IMR-90 (cell line): ENCODE data around the gene PARP6. TPM values are rescaled to one million over a fixed set of nuclear protein-coding genes. Genes with fewer than 3 reads are reported as not detected.

Experiments
- ATAC-seq: fragments of 200-7000 bp; cut with Tn5 transposase; 2 replicates; pipeline ENCODE4 v1.9.1; 2020; ENCODE audit warnings: low read depth, mild to moderate bottlenecking, moderate library complexity
- BruUV-seq: library from RNA; stranded (reverse); fragments of 400-500 nt; replicated peaks from 2 replicates; lab custom pipeline; 2021; lab: Mats Ljungman, UMichigan
- CTCF ChIA-PET: fragments of 300-600 bp; formaldehyde crosslinking; extraction: SDS; loops from one replicate; lab custom pipeline; 2021; ENCODE audit warnings: antibody characterized with exemption; lab: Yijun Ruan, JAX
- POLR2A ChIA-PET: fragments of 300-600 bp; sonication (Branson Sonifier 250); formaldehyde crosslinking; loops from one replicate; lab custom pipeline; 2022; ENCODE audit warnings: antibody characterized with exemption; ENCODE audit not compliant: unreplicated experiment; lab: Charles Lee
- DNase-seq: peaks from one replicate; pipeline ENCODE4 v3.0.0; 2013
- H2AFZ ChIP-seq: replicated peaks from 2 replicates; pipeline ENCODE3; 2013; ENCODE audit warnings: low read length, mild to moderate bottlenecking; ENCODE audit not compliant: poor library complexity
- H2AK5ac ChIP-seq: 2 replicates; pipeline ENCODE4 v1.6.1; 2013; ENCODE audit warnings: low read depth, low read length, inconsistent platforms
- H2AK9ac ChIP-seq: replicated peaks from 2 replicates; pipeline ENCODE3; 2013; ENCODE audit warnings: mild to moderate bottlenecking, low read depth, low read length, moderate library complexity; ENCODE audit not compliant: poor library complexity
- H2BK120ac ChIP-seq: 2 replicates; pipeline ENCODE4 v1.6.1; 2013; ENCODE audit warnings: low read depth, low read length, inconsistent platforms
- H2BK15ac ChIP-seq: 3 replicates; pipeline ENCODE4 v1.6.1; 2013; ENCODE audit warnings: low read depth, low read length, inconsistent platforms
- H2BK20ac ChIP-seq: 2 replicates; pipeline ENCODE4 v1.6.1; 2013; ENCODE audit warnings: low read depth, mild to moderate bottlenecking, inconsistent platforms, low read length, moderate library complexity
- H2BK5ac ChIP-seq: 2 replicates; pipeline ENCODE4 v1.6.1; 2013; ENCODE audit warnings: mild to moderate bottlenecking, low read depth, low read length, inconsistent platforms; ENCODE audit not compliant: poor library complexity, severe bottlenecking
- H3K14ac ChIP-seq: replicated peaks from 2 replicates; pipeline ENCODE4 v1.6.1; 2013; ENCODE audit warnings: low read depth, low read length, inconsistent platforms
- H3K18ac ChIP-seq: 2 replicates; pipeline ENCODE4 v1.6.1; 2013; ENCODE audit warnings: low read depth, low read length, control low read depth
- H3K23ac ChIP-seq: 2 replicates; pipeline ENCODE4 v1.6.1; 2013; ENCODE audit warnings: low read depth, low read length, inconsistent platforms
- H3K27ac ChIP-seq: 2 replicates; pipeline ENCODE4 v1.5.1; 2013; ENCODE audit warnings: mild to moderate bottlenecking, control low read depth, low read length; ENCODE audit not compliant: insufficient read depth
- H3K27me3 ChIP-seq: 2 replicates; pipeline ENCODE4 v1.6.1; 2013; ENCODE audit warnings: low read length; ENCODE audit not compliant: control insufficient read depth, insufficient read depth
- H3K36me3 ChIP-seq: 2 replicates; pipeline ENCODE4 v1.6.1; 2013; ENCODE audit warnings: low read length, mixed read lengths; ENCODE audit not compliant: control insufficient read depth, insufficient read depth
- H3K4ac ChIP-seq: 2 replicates; pipeline ENCODE4 v1.6.1; 2013; ENCODE audit warnings: low read depth, low read length, inconsistent platforms
- H3K4me1 ChIP-seq: 2 replicates; pipeline ENCODE4 v1.6.1; 2013; ENCODE audit warnings: low read length, mixed read lengths; ENCODE audit not compliant: control insufficient read depth, insufficient read depth
- H3K4me2 ChIP-seq: 2 replicates; pipeline ENCODE4 v1.6.1; 2013; ENCODE audit warnings: low read depth, mild to moderate bottlenecking, control low read depth, low read length, moderate library complexity
- H3K4me3 ChIP-seq: 2 replicates; pipeline ENCODE4 v1.5.1; 2013; ENCODE audit warnings: low read depth, mild to moderate bottlenecking, control low read depth, low read length, moderate library complexity; ENCODE audit not compliant: insufficient read depth
- H3K56ac ChIP-seq: 2 replicates; pipeline ENCODE4 v1.6.1; 2013; ENCODE audit warnings: low read length, inconsistent platforms; ENCODE audit not compliant: insufficient read depth; ENCODE audit errors: extremely low read depth
- H3K79me1 ChIP-seq, 2 experiments: 2 replicates each; pipeline ENCODE4 v1.6.1; 2013; ENCODE audit warnings: low read length in 2 of 2, inconsistent platforms in 1 of 2, low read depth in 1 of 2
- H3K9ac ChIP-seq: 2 replicates; pipeline ENCODE4 v1.6.1; 2013; ENCODE audit warnings: low read depth, low read length, control low read depth
- H3K9me1 ChIP-seq: 2 replicates; pipeline ENCODE4 v1.6.1; 2013; ENCODE audit warnings: low read length, inconsistent platforms; ENCODE audit not compliant: insufficient read depth
- H3K9me3 ChIP-seq: 2 replicates; pipeline ENCODE4 v1.6.1; 2013; ENCODE audit warnings: low read length; ENCODE audit not compliant: control insufficient read depth, insufficient read depth
- H4K20me1 ChIP-seq: 2 replicates; pipeline ENCODE4 v1.6.1; 2013; ENCODE audit warnings: low read length, inconsistent platforms; ENCODE audit not compliant: insufficient read depth
- H4K5ac ChIP-seq: 2 replicates; pipeline ENCODE4 v1.6.1; 2013; ENCODE audit warnings: mild to moderate bottlenecking, low read depth, low read length, control low read depth
- H4K8ac ChIP-seq, 2 experiments: 2 replicates each; pipeline ENCODE4 v1.6.1; 2013; ENCODE audit warnings: low read depth in 2 of 2, low read length in 2 of 2, control low read depth in 1 of 2, inconsistent platforms in 1 of 2
- H4K91ac ChIP-seq: 2 replicates; pipeline ENCODE4 v1.6.1; 2013; ENCODE audit warnings: low read depth, low read length, inconsistent platforms; ENCODE audit not compliant: insufficient read depth
- BHLHE40 ChIP-seq: fragments of 150-350 bp; IDR thresholded peaks from 2 replicates; pipeline ENCODE4 v1.6.1; 2016; ENCODE audit warnings: mild to moderate bottlenecking, low read depth, low read length
- CHD1 ChIP-seq: IDR thresholded peaks from 2 replicates; pipeline ENCODE4 v1.6.1; 2012; ENCODE audit warnings: low read depth, low read length, improper control_type of control experiment
- CTCF ChIP-seq: conservative IDR thresholded peaks from 2 replicates; pipeline ENCODE4 v1.5.1; 2012; ENCODE audit warnings: mild to moderate bottlenecking, low read depth, low read length, improper control_type of control experiment
- ELK1 ChIP-seq: fragments of 150-350 bp; IDR thresholded peaks from 2 replicates; pipeline ENCODE4 v1.6.1; 2016; ENCODE audit warnings: low read depth, mild to moderate bottlenecking, low read length, moderate library complexity, borderline replicate concordance
- MAFK ChIP-seq: IDR thresholded peaks from 2 replicates; pipeline ENCODE4 v1.6.1; 2012; ENCODE audit warnings: low read depth, low read length, improper control_type of control experiment
- MXI1 ChIP-seq: IDR thresholded peaks from 2 replicates; pipeline ENCODE4 v1.6.1; 2012; ENCODE audit warnings: low read depth, mild to moderate bottlenecking, low read length, moderate library complexity, borderline replicate concordance
- NFE2L2 ChIP-seq: fragments of 150-350 bp; IDR thresholded peaks from 2 replicates; pipeline ENCODE4 v1.6.1; 2016; ENCODE audit warnings: low read depth, mild to moderate bottlenecking, low read length
- RCOR1 ChIP-seq: IDR thresholded peaks from 2 replicates; pipeline ENCODE4 v1.6.1; 2012; ENCODE audit warnings: mild to moderate bottlenecking, low read length, improper control_type of control experiment; ENCODE audit not compliant: insufficient replicate concordance
- SMC3 ChIP-seq: fragments of 150-350 bp; IDR thresholded peaks from 2 replicates; pipeline ENCODE4 v1.6.1; 2016; ENCODE audit warnings: low read depth, mild to moderate bottlenecking, antibody characterized with exemption, low read length, moderate library complexity
- WGBS, 2 experiments: methylation state at CpG; one replicate each; pipeline versions ENCODE4 v1.1.5 to v1.1.7; 2013; ENCODE audit warnings: missing lambda C conversion rate in 2 of 2; ENCODE audit not compliant: insufficient read length in 1 of 2; ENCODE audit errors: extremely low coverage in 2 of 2; 5-methylcytosine and 5-hydroxymethylcytosine counted together
- dilution Hi-C: fragments of 300-500 bp; cut with HindIII; formaldehyde crosslinking; loops from one replicate; pipeline ENCODE4 v1.14.3; 2018; ENCODE audit warnings: low sequenced_read_pairs; ENCODE audit not compliant: unreplicated experiment
- in situ Hi-C: fragments of 300-500 bp; cut with MboI; formaldehyde crosslinking; loops from 3 replicates; pipeline ENCODE4 v1.14.3; 2019; ENCODE audit warnings: low sequenced_read_pairs, inconsistent platforms, mixed read lengths
- intact Hi-C: fragments of 100-400 bp; cut with micrococcal nuclease; formaldehyde crosslinking; loops from 2 replicates; pipeline ENCODE4 v1.10.0; 2022
- polyA plus RNA-seq, 3 experiments: library from polyadenylated mRNA; depleted of rRNA; stranded (reverse); fragments of >200 nt; gene quantifications; 2 replicates each; pipeline ENCODE4 v1.2.3, GENCODE V29; 2012; ENCODE audit warnings: low replicate concordance in 1 of 3
- total RNA-seq: library from RNA; depleted of rRNA; stranded (reverse); fragments of >200 nt; gene quantifications from 2 replicates; pipeline ENCODE4 v1.2.3, GENCODE V29; 2012

Gene PARP6
- total and polyA plus RNA-seq, 2 of the 4 experiments (the other 2 are of a cell fraction), result 13.4 to 45.1 TPM

DNA sequence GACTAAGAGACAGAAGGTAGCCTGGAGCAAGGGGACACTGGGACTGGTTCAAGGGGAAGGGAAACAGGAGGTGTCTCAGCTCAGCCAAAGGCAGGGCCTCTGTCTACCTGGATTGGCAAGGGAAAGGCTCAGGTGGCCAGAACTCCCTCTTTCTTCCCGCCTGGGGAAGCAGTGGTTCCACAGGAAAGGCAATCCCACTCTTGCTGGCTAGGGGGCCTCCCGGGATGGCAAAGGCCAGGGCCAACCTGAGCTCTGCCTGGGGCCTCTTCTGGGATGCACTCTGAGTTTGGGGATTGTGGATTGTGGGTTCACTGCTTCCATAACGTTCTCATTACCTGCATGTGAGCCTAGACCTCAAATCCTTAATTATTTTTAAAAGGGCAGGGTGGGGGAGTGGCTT lies 13.0 kb upstream of the PARP6 start:
- H3K4ac ChIP-seq, result no peak overlapping the region
- H2AK9ac ChIP-seq, result no peak overlapping the region
- H4K5ac ChIP-seq, result no peak overlapping the region
- no peak for TF ChIP-seq BHLHE40
- no peak for TF ChIP-seq MXI1
- TF ChIP-seq NFE2L2, result no peak
- TF ChIP-seq MAFK, result no peak
- TF ChIP-seq CTCF, result no peak
- no peak for TF ChIP-seq ELK1
- TF ChIP-seq RCOR1, result no peak
- no peak for TF ChIP-seq SMC3
- TF ChIP-seq CHD1, result no peak
- H4K91ac ChIP-seq, result no peak overlapping the region
- H2BK20ac ChIP-seq, result no peak overlapping the region
- H3K23ac ChIP-seq, result no peak overlapping the region
- WGBS, 2 experiments, result no CpG with 5 or more reads among the region's 3 CpGs
- H3K9me1 ChIP-seq, result no peaks in the 10 kb centered on the region
- H3K18ac ChIP-seq, result no peak overlapping the region
- no peak overlapping the region for H3K27ac ChIP-seq
- H3K4me3 ChIP-seq, result no peak overlapping the region
- DNase-seq, result no peak
- no peak overlapping the region for H3K14ac ChIP-seq
- no peak overlapping the region for H2BK15ac ChIP-seq
- H3K36me3 ChIP-seq, result no peaks in the 10 kb centered on the region
- intact Hi-C loops (no loop called here), dilution Hi-C loops (no loop called here), in situ Hi-C loops (no loop called here)
- H3K27me3 ChIP-seq, result peaks cover 16% of the 10 kb centered on the region
- BruUV-seq, result no TSS peak
- H4K8ac ChIP-seq, result no peak overlapping the region
- H3K4me2 ChIP-seq, result no peak overlapping the region
- H3K56ac ChIP-seq, result no peak overlapping the region
- H3K9ac ChIP-seq, result no peak overlapping the region
- H3K79me1 ChIP-seq, result no peaks in the 10 kb centered on the region
- CTCF ChIA-PET, result no interaction called here
- POLR2A ChIA-PET, result no interaction called here
- H3K4me1 ChIP-seq, result no peaks in the 10 kb centered on the region
- no peak overlapping the region for H2BK5ac ChIP-seq
- no peak overlapping the region for H2AFZ ChIP-seq
- ATAC-seq, result no peak
- no peak overlapping the region for H2BK120ac ChIP-seq
- H4K20me1 ChIP-seq, result no peaks in the 10 kb centered on the region; the same call in 1 of the 2 replicates
- no peaks in the 10 kb centered on the region for H3K9me3 ChIP-seq
- H2AK5ac ChIP-seq, result no peak overlapping the region
